ENCODE measurements around the gene KIAA1191.

Gene KIAA1191

DNA sequence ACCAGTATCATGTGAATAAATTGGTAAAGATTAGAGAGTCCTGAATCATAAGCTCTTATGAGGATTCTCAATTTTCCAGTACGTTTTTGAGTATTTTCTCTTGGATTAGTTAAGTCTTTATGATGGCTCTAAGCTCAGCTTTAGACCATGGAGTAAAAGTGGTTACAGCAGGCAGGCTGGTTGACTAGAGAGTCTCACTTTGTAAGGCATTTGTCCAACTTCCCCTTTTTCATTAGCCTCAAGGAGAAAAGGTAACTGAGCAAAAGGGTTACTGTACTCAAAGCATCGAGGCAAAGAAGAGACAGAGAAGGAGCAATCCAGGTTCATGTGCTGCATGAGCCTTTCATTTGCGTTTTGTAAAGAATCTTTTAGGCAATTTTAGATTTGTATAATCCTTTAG lies 18.3 kb upstream of the KIAA1191 start:
- H3K4me1 ChIP-seq = peaks cover 0 to 22% (median 15%) of the 10 kb centered on the region in 4 donors
- intact Hi-C loops (cut with DNase I; ENCODE audit: low total_unique reads) = no loop called here

GRCh38 chr5:176373100-176373818 lies 11.7 kb upstream of the KIAA1191 start:
- TF ChIP-seq, protein P1, sequence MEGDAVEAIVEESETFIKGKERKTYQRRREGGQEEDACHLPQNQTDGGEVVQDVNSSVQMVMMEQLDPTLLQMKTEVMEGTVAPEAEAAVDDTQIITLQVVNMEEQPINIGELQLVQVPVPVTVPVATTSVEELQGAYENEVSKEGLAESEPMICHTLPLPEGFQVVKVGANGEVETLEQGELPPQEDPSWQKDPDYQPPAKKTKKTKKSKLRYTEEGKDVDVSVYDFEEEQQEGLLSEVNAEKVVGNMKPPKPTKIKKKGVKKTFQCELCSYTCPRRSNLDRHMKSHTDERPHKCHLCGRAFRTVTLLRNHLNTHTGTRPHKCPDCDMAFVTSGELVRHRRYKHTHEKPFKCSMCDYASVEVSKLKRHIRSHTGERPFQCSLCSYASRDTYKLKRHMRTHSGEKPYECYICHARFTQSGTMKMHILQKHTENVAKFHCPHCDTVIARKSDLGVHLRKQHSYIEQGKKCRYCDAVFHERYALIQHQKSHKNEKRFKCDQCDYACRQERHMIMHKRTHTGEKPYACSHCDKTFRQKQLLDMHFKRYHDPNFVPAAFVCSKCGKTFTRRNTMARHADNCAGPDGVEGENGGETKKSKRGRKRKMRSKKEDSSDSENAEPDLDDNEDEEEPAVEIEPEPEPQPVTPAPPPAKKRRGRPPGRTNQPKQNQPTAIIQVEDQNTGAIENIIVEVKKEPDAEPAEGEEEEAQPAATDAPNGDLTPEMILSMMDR (IDR thresholded peaks at IDR 0.05) = no peak
- H3K27ac ChIP-seq = peak overlapping the region; percentile 8 to 39
- H3K9me3 ChIP-seq = no peaks in the 10 kb centered on the region
- peaks cover 0 to 16% (median 7%) of the 10 kb centered on the region in 4 donors for H3K4me1 ChIP-seq
- H3K36me3 ChIP-seq = peaks cover 23 to 47% (median 26%) of the 10 kb centered on the region in 3 donors
- intact Hi-C loops (cut with DNase I; ENCODE audit: low total_unique reads) = no loop called here
- no peaks in the 10 kb centered on the region for H3K27me3 ChIP-seq
- no peak overlapping the region for H3K4me3 ChIP-seq
- peak in 1 of 2 donors; percentile 64 for DNase-seq

More for the DNA sequence above, 18.3 kb upstream of the KIAA1191 start:
- no peak for DNase-seq
- Histone ChIP-seq H3K9me3 (no peaks in the 10 kb centered on the region), H3K27me3 (no peaks in the 10 kb centered on the region), H3K36me3 (peaks cover 0 to 37% (median 28%) of the 10 kb centered on the region in 3 donors), H3K4me3 (no peak overlapping the region), H3K27ac (no peak overlapping the region)
- TF ChIP-seq, protein P1 (IDR thresholded peaks at IDR 0.05) = no peak

DNA sequence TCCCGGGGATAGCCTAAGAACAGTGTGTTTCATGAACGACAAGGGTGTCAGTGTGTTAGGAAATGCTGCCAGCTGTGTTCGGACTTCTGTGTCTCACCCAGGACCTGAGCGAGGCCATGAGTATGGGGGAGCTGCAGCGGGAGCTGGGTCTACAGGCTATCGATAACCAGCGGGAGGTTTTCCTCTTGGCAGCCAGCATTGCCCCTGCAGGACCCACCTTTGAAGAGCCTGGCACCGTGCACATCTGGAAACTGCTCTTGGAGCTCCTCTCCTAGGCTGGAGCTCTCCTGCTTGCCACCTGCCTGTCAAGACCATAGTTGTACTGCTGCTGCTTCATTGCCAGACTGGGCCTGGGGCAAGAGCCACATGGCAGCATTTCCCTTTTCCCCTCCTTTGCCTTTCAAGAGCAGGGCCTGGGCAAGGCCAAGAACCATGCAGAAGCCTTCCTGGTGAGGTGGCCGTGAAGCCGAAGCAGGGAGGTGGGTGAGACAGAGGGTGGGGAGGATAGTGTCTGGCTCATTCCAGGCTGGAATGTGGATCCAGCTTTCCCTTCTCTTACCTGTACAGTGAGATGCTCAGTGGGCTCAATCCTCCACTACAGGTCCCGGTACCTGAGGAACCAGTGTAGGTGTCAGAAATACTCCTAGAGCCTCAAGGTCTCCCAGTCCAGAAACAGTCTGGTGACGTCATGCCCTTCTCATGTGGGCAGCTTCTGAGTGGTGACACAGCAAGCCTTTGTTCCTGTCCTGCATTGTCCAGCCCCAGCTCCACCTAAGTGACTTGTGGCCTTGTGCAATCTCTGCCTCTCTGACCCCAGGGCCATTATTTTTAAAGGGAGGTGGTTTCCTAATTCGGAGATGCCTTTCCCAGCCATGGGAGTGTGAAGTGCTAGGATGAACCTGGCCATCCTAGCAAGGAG lies 10.3 kb upstream of the KIAA1191 start:
- Histone ChIP-seq H3K27me3 (no peaks in the 10 kb centered on the region), H3K9me3 (no peaks in the 10 kb centered on the region), H3K36me3 (peaks cover 29 to 57% (median 32%) of the 10 kb centered on the region in 3 donors), H3K4me3 (no peak overlapping the region), H3K27ac (peak overlapping the region in 1 of 2 donors; percentile 39), H3K4me1 (peaks cover 0 to 16% (median 7%) of the 10 kb centered on the region in 4 donors)
- TF ChIP-seq, protein P1 (IDR thresholded peaks at IDR 0.05) = no peak
- no peak for DNase-seq
- intact Hi-C loops (cut with DNase I; ENCODE audit: low total_unique reads) = no loop called here

GRCh38 chr5:176369934-176370711 lies 8.6 kb upstream of the KIAA1191 start:
- Histone ChIP-seq H3K27me3 (no peaks in the 10 kb centered on the region), H3K4me1 (peaks cover 0 to 25% (median 11%) of the 10 kb centered on the region in 4 donors), H3K4me3 (no peak overlapping the region), H3K9me3 (no peaks in the 10 kb centered on the region), H3K36me3 (peaks cover 29 to 51% (median 32%) of the 10 kb centered on the region in 3 donors), H3K27ac (no peak overlapping the region)
- intact Hi-C loops (cut with DNase I; ENCODE audit: low total_unique reads) = no loop called here
- TF ChIP-seq, protein P1 (IDR thresholded peaks at IDR 0.05) = no peak
- DNase-seq = no peak

GRCh38 chr5:176368726-176369125 lies 7.2 kb upstream of the KIAA1191 start:
- H3K27ac ChIP-seq = no peak overlapping the region
- H3K4me1 ChIP-seq = peaks cover 0 to 27% (median 15%) of the 10 kb centered on the region in 4 donors
- intact Hi-C loops (cut with DNase I; ENCODE audit: low total_unique reads) = no loop called here
- H3K9me3 ChIP-seq = no peaks in the 10 kb centered on the region
- H3K27me3 ChIP-seq = no peaks in the 10 kb centered on the region
- DNase-seq = no peak
- peaks cover 29 to 51% (median 32%) of the 10 kb centered on the region in 3 donors for H3K36me3 ChIP-seq
- TF ChIP-seq, protein P1 (IDR thresholded peaks at IDR 0.05) = no peak
- H3K4me3 ChIP-seq = no peak overlapping the region
